Adipose tissue (tissue), 3 donors: Measurements from ENCODE around the gene MRPL47. TPM values are rescaled to one million over a fixed set of nuclear protein-coding genes. Genes with fewer than 3 reads are reported as not detected.

Experiments
- H3K27ac ChIP-seq: one replicate; pipeline ENCODE4 v1.5.1; 2013; ENCODE audit warnings: low read depth, low read length
- WGBS, 3 donors: extraction: QIAGEN DNeasy Blood & Tissue Kit; methylation state at CpG; one replicate each; pipeline ENCODE4 v1.1.7; 2013; 5-methylcytosine and 5-hydroxymethylcytosine counted together
- polyA plus RNA-seq, 3 donors: library from polyadenylated mRNA; stranded (reverse); fragments of 200-250 nt; gene quantifications; one replicate each; pipeline ENCODE4 v1.2.3, GENCODE V29; 2013
- donor health status: healthy with polysubstance abuse.
- donor health status: Bipolar disorder and iron deficiency.
- donor health status: healthy.

MRPL47 gene
- polyA plus RNA-seq, 3 donors, result 11.7 to 57.2 (median 28.3) TPM

GRCh38 chr3:179603831-179604230 is 607 bp downstream of the MRPL47 start:
- H3K27ac ChIP-seq, result no peak overlapping the region
- WGBS, 3 donors, result 0 to 2% (median 1%) methylated on average over 3 of the region's 3 CpGs

- 66 to 83% (median 68%) methylated on average over 4 of the region's 4 CpGs for WGBS, 3 donors
- H3K27ac ChIP-seq, result no peak overlapping the region
These were observed 1.1 kb downstream of the MRPL47 start for GRCh38 chr3:179603321-179603720.

DNA sequence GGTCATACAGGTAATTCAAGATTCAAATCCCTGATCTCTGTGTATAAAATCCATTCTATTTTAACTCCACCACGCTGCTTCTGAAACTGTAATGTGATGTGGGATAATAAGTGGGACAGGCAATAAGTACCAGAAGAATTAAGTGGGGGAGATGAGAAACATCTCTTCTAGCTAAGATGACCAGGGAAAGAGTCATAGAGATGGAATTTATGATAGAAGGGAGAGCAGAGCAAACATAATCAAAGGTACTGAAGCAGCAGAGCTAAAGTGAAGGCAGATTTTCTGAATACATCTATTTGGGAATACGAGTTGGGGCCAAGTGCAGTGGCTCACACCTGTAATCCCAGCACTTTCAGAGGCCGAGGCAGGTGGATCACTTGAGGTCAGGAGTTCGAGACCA is 4.9 kb downstream of the MRPL47 start:
- no peak overlapping the region for H3K27ac ChIP-seq
- WGBS, 3 donors, result 91 to 94% (median 92%) methylated on average over 4 of the region's 4 CpGs

- no peak overlapping the region for H3K27ac ChIP-seq
- 74 to 94% (median 85%) methylated on average over 1 of the region's 1 CpG for WGBS, 3 donors
These were observed 13.1 kb downstream of the MRPL47 start for GRCh38 chr3:179591313-179591712.

- WGBS, 3 donors, result 56 to 89% (median 74%) methylated on average over 2 of the region's 2 CpGs
- H3K27ac ChIP-seq, result no peak overlapping the region
These were observed 13.8 kb downstream of the MRPL47 start for GRCh38 chr3:179590669-179591068.

GRCh38 chr3:179589143-179589542 is 15.3 kb downstream of the MRPL47 start:
- no peak overlapping the region for H3K27ac ChIP-seq

DNA sequence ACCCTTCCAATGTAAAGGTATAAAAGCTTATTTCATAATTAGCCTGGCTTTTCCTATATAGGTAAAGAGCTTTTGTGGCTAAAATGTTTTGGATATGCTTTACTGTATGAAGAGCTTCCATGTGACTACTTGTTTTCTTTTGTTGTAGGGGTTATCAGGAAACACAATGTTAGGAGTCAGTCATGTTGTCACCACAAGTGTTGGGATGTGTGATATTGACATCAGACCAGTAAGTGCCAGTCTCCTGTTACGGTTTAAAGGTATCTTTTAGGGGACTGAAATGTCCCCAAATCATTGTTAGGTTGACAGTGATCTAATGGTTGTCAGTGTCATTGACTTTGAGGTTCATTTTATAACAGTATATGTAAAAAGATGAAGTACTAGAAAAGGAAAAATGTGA is 23.4 kb downstream of the MRPL47 start:
- H3K27ac ChIP-seq, result no peak overlapping the region
- 97 to 100% (median 97%) methylated on average over 1 of the region's 1 CpG for WGBS, 3 donors

DNA sequence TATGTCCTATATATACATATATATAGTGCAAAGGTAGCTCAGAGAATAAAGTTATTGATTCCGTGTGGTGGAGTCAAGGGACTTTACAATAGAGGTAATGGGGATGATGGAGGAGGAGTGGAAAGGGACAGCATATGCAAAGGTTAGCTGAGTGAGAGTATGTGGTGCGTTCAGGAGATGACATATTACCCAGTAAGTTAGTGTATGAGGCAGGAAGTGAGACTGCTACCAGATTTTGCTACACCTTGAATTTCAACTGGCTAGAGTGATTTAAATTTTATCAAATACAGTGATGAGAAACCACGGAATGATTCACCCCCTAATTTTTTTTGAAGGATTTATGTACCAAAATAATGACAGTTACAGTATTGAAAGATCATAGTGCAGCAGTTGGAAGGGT is 38.9 kb downstream of the MRPL47 start:
- 74 to 83% (median 78%) methylated on average over 3 of the region's 3 CpGs for WGBS, 3 donors
- no peak overlapping the region for H3K27ac ChIP-seq

- 0 to 1% (median 0%) methylated on average over 37 to 40 of the region's 40 CpGs for WGBS, 3 donors
These were observed 41.1 kb downstream of the MRPL47 start for GRCh38 chr3:179563271-179563783.

GRCh38 chr3:179562591-179563270 is 41.7 kb downstream of the MRPL47 start, which contains the start of gene ACTL6A:
Gene ACTL6A, plus strand, starts transcription at chr3:179562926. Its CDS starts 167 bp downstream, at chr3:179563093.
- 0 to 1% (median 0%) methylated on average over 52 to 55 of the region's 55 CpGs for WGBS, 3 donors
- H3K27ac ChIP-seq, result no peak within 1 kb of the TSS

More at GRCh38 chr3:179563271-179563783, 41.1 kb downstream of the MRPL47 start:
- H3K27ac ChIP-seq, result no peak overlapping the region

- WGBS, 3 donors, result 97 to 100% (median 100%) methylated on average over 1 of the region's 1 CpG
- no peak overlapping the region for H3K27ac ChIP-seq
These were observed 43.6 kb downstream of the MRPL47 start for GRCh38 chr3:179560791-179561190.

- no peak overlapping the region for H3K27ac ChIP-seq
These were observed 45.6 kb downstream of the MRPL47 start for GRCh38 chr3:179558742-179559364.

GRCh38 chr3:179551349-179552105 is 52.9 kb downstream of the MRPL47 start:
- no peak overlapping the region for H3K27ac ChIP-seq
- 66 to 75% (median 67%) methylated on average over 4 of the region's 4 CpGs for WGBS, 3 donors

More at GRCh38 chr3:179558742-179559364, 45.6 kb downstream of the MRPL47 start:
- 2 to 3% (median 2%) methylated on average over 3 of the region's 3 CpGs for WGBS, 3 donors

DNA sequence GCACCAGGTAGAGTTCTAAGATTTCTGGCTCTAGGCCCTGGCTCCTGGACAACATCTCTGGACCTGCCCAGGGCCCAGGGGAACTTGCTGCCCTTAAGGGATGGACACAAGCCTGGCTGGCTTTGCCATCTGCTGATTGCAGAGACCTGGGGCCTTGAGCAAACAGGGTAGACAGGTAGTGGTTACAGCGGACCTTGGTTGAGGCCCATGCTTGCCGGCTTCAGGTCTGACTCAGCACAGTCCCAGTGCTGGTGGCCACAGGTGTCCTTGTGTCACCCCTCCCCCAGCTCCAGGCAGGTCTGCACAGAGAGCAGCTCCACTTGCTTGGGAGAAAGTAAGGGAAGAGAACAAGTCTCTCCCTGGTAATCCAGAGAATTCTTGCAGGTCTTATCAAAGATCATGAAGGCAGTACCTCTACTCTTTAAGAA is 57.6 kb downstream of the MRPL47 start:
- no peak overlapping the region for H3K27ac ChIP-seq
- 39 to 86% (median 79%) methylated on average over 2 of the region's 2 CpGs for WGBS, 3 donors

DNA sequence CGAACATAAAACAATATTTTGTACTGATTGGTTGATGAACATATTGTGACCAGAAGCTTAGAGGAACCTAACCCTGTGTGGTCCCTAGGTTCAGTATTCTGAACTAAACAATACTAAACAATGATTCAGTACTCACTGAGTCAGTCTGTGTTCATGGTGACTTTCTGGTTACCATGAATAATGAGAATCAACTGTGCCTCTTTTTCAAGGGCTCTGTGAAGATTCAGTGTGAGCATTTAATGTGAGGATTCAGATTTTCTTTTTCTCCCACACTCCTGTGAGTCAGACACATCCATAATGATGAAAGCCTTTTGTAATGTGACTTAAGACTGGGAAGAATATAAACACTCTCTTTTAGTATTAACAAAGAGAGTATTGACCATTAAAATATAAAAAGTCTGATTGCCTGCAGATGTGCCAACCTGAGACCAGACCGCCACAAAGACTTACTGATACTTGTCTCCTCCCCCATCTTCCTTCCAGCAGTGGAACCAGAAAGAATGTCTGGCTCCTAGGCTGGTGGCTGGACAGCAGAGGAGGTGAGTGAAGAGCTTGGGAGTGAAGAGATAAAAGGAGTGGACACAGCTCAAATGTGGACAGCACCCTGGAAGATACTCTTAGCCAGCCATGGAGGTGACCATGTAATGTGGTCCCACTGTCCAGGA is 59.3 kb downstream of the MRPL47 start:
- WGBS, 3 donors, result 78 to 82% (median 80%) methylated on average over 2 of the region's 2 CpGs

DNA sequence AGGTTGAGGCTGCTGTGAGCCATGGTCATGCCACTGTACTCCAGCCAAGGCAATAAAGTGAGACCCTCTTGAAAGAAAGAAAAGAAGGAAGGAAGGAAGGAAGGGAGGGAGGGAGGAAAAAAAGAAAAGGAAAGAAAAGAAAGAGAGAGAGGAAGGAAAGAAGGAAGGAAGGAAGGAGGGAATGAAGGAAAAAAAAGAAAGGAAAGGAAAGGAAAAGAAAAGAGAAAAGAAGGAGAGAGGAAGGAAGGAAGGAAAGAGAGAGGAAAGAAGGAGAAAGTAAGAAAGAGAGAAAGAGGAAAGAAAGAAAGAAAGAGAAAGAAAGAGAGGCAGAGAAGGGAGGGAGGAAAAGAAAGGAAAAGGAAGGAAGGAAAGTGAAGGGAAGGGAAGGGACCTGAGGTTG is 62.1 kb downstream of the MRPL47 start:
- H3K27ac ChIP-seq, result no peak overlapping the region

More for the DNA sequence above, 59.3 kb downstream of the MRPL47 start:
- H3K27ac ChIP-seq, result no peak overlapping the region

- no peak overlapping the region for H3K27ac ChIP-seq
- 93 to 100% (median 97%) methylated on average over 1 of the region's 1 CpG for WGBS, 3 donors
These were observed 62.8 kb downstream of the MRPL47 start for GRCh38 chr3:179541596-179541995.

DNA sequence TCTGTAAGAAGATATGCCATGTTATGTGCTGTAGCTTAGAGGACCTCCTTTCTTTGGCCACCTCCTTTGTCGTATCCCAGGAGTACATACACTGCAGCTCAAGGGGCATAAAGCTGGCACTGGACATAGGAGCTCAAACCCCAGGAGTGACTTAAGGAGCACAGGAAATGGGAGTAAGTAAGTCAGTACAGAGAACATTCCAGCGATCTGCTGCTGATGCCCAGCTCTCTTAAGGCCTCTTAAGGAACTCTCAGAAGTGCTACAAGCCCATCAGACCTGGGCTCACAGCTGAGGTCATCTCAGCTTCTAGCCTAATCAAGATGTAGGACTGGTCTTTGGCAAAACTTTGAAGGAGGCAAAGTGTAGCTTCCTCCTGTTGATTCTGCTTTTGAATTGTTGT is 63.3 kb downstream of the MRPL47 start:
- 82 to 92% (median 87%) methylated on average over 2 of the region's 2 CpGs for WGBS, 3 donors
- H3K27ac ChIP-seq, result no peak overlapping the region
